Mesendoderm (in vitro differentiated cells): ENCODE data around the gene ATL1.
"Not testable (repeated sequence)": the region's sequence is repeated elsewhere in the genome, so short reads cannot be mapped to it uniquely, and the experiment has no call there.

Experiments
- DNase-seq: peaks from one replicate; pipeline ENCODE4 v3.0.0; 2013
- H2AK5ac ChIP-seq: 2 replicates; pipeline ENCODE4 v1.6.1; 2013; ENCODE audit warnings: low read length, inconsistent platforms
- H2BK120ac ChIP-seq: 2 replicates; pipeline ENCODE4 v1.6.1; 2013; ENCODE audit warnings: low read depth, mild to moderate bottlenecking, low read length, moderate library complexity, mixed read lengths
- H2BK15ac ChIP-seq: replicated peaks from 2 replicates; pipeline ENCODE4 v1.6.1; 2013; ENCODE audit warnings: low read depth, mild to moderate bottlenecking, moderate library complexity
- H2BK5ac ChIP-seq: 2 replicates; pipeline ENCODE4 v1.6.1; 2013; ENCODE audit warnings: low read length, inconsistent platforms
- H3K18ac ChIP-seq: 2 replicates; pipeline ENCODE4 v1.6.1; 2013; ENCODE audit warnings: mild to moderate bottlenecking, low read length, mixed read lengths
- H3K23ac ChIP-seq: one replicate; pipeline ENCODE4 v1.6.1; 2013; ENCODE audit warnings: low read length
- H3K27ac ChIP-seq: 2 replicates; pipeline ENCODE4 v1.5.1; 2013; ENCODE audit warnings: low read depth, mild to moderate bottlenecking, inconsistent platforms, low read length, moderate library complexity
- H3K27me3 ChIP-seq: 2 replicates; pipeline ENCODE4 v1.6.1; 2013; ENCODE audit warnings: low read length, control low read depth, mild to moderate bottlenecking, inconsistent platforms; ENCODE audit not compliant: insufficient read depth, poor library complexity
- H3K36me3 ChIP-seq: 2 replicates; pipeline ENCODE4 v1.6.1; 2013; ENCODE audit warnings: low read length, inconsistent platforms; ENCODE audit not compliant: control insufficient read depth, insufficient read depth
- H3K4ac ChIP-seq: one replicate; pipeline ENCODE4 v1.6.1; 2013; ENCODE audit warnings: low read depth, mild to moderate bottlenecking, low read length, moderate library complexity
- H3K4me1 ChIP-seq: 2 replicates; pipeline ENCODE4 v1.6.1; 2013; ENCODE audit warnings: low read depth, low read length, inconsistent platforms; ENCODE audit not compliant: control insufficient read depth
- H3K4me2 ChIP-seq: 2 replicates; pipeline ENCODE4 v1.6.1; 2013; ENCODE audit warnings: low read length
- H3K4me3 ChIP-seq: 2 replicates; pipeline ENCODE4 v1.5.1; 2013; ENCODE audit warnings: mild to moderate bottlenecking, low read length
- H3K56ac ChIP-seq: one replicate; pipeline ENCODE4 v1.6.1; 2013; ENCODE audit warnings: low read length
- H3K79me1 ChIP-seq: 2 replicates; pipeline ENCODE4 v1.6.1; 2013; ENCODE audit warnings: low read length, inconsistent platforms
- H3K79me2 ChIP-seq: 2 replicates; pipeline ENCODE4 v1.6.1; 2013; ENCODE audit warnings: mild to moderate bottlenecking, low read length; ENCODE audit not compliant: control insufficient read depth, insufficient read depth
- H3K9ac ChIP-seq: 2 replicates; pipeline ENCODE4 v1.6.1; 2013; ENCODE audit warnings: low read length, inconsistent platforms
- H4K5ac ChIP-seq: one replicate; pipeline ENCODE4 v1.6.1; 2013; ENCODE audit warnings: low read length
- H4K8ac ChIP-seq: one replicate; pipeline ENCODE4 v1.6.1; 2013; ENCODE audit warnings: low read depth, mild to moderate bottlenecking, control low read depth, low read length, moderate library complexity
- WGBS: extraction: QIAGEN DNeasy Blood & Tissue Kit; methylation state at CpG from one replicate; pipeline ENCODE4 v1.1.7; 2013; ENCODE audit warnings: low lambda C conversion rate, missing lambda C conversion rate; ENCODE audit not compliant: insufficient coverage; ENCODE audit errors: extremely low coverage; 5-methylcytosine and 5-hydroxymethylcytosine counted together

Gene ATL1

DNA sequence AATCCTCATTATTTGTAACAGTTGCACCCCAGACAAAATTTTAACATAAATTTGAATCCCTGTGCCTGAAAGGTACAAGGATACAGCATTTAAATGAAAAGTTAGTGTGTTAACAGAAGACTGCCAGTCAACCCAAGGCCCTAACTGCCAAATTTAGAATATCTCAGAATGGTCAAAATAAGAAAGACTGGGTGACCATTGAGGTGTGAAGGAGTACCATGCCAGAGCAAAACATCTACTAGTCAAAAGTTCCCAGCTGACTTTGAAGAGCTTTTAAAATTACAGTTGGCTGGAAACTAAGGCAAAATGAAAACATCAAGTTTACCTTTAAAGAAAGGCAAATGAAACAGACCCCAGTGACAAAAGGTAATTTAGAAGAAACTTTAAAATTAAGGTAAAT lies 89.7 kb downstream of the ATL1 start:
- Histone ChIP-seq H3K9ac (no peak overlapping the region), H2BK15ac (no peak overlapping the region)
- DNase-seq: no peak

GRCh38 chr14:50656776-50657175 lies 96.8 kb downstream of the ATL1 start:
- Histone ChIP-seq H4K5ac (no peak overlapping the region), H3K36me3 (no peaks in the 10 kb centered on the region), H3K4me2 (no peak overlapping the region), H3K4me1 (no peaks in the 10 kb centered on the region), H3K9ac (no peak overlapping the region), H3K4me3 (no peak overlapping the region), H2BK15ac (no peak overlapping the region), H2BK120ac (no peak overlapping the region), H3K4ac (no peak overlapping the region), H4K8ac (no peak overlapping the region), H3K27me3 (no peaks in the 10 kb centered on the region), H2AK5ac (no peak overlapping the region), H3K79me1 (peaks cover 4% of the 10 kb centered on the region), H3K18ac (no peak overlapping the region), H3K56ac (no peak overlapping the region), H3K79me2 (peaks cover 19% of the 10 kb centered on the region), H3K23ac (no peak overlapping the region), H3K27ac (no peak overlapping the region), H2BK5ac (no peak overlapping the region)
- DNase-seq: no peak
- no CpG with 5 or more reads among the region's 6 CpGs for WGBS

More for the DNA sequence above, 89.7 kb downstream of the ATL1 start:
- H4K8ac ChIP-seq: no peak overlapping the region
- H3K36me3 ChIP-seq: no peaks in the 10 kb centered on the region
- H2BK5ac ChIP-seq: no peak overlapping the region
- peaks cover 9% of the 10 kb centered on the region for H3K79me1 ChIP-seq
- H3K4ac ChIP-seq: no peak overlapping the region
- H3K4me2 ChIP-seq: no peak overlapping the region
- H4K5ac ChIP-seq: no peak overlapping the region
- H3K18ac ChIP-seq: no peak overlapping the region
- no peak overlapping the region for H2AK5ac ChIP-seq
- H3K4me1 ChIP-seq: no peaks in the 10 kb centered on the region
- no peak overlapping the region for H2BK120ac ChIP-seq
- H3K27me3 ChIP-seq: no peaks in the 10 kb centered on the region
- H3K56ac ChIP-seq: no peak overlapping the region
- H3K23ac ChIP-seq: no peak overlapping the region
- no peak overlapping the region for H3K4me3 ChIP-seq
- peaks cover 16% of the 10 kb centered on the region for H3K79me2 ChIP-seq
- no peak overlapping the region for H3K27ac ChIP-seq

DNA sequence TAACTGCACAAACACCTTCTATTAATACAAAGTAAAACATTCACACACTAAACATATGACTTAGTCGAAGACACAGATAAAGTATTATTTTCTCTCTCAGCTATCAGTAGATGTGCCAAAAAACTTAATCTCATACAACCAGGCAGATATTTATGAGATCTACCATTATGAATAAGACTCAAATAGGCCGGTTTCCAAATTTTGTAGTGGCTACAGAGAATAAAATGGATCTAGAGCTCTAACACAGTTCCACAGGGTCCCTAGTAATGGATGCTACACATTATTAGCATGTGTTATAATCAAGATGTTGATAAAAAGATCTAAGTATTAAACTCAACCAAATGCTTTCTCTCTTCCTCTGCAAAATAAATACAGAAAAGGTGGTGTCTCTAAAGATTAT lies 97.8 kb downstream of the ATL1 start:
- Histone ChIP-seq H3K79me1 (peaks cover 4% of the 10 kb centered on the region), H3K4ac (no peak overlapping the region), H3K27me3 (no peaks in the 10 kb centered on the region), H3K9ac (no peak overlapping the region), H3K18ac (no peak overlapping the region), H4K8ac (no peak overlapping the region), H3K4me2 (no peak overlapping the region), H2BK120ac (no peak overlapping the region), H3K4me3 (no peak overlapping the region), H3K36me3 (no peaks in the 10 kb centered on the region), H3K56ac (no peak overlapping the region), H2BK15ac (no peak overlapping the region), H3K27ac (no peak overlapping the region), H3K79me2 (peaks cover 18% of the 10 kb centered on the region), H4K5ac (no peak overlapping the region), H3K4me1 (no peaks in the 10 kb centered on the region), H3K23ac (no peak overlapping the region), H2AK5ac (no peak overlapping the region), H2BK5ac (no peak overlapping the region)
- no peak for DNase-seq
- WGBS: no CpG with 5 or more reads among the region's 2 CpGs

GRCh38 chr14:50658203-50658602 lies 98.3 kb downstream of the ATL1 start:
- Histone ChIP-seq H3K4me3 (no peak overlapping the region), H3K27ac (no peak overlapping the region), H2BK120ac (no peak overlapping the region), H3K56ac (no peak overlapping the region), H3K23ac (no peak overlapping the region), H3K4me2 (no peak overlapping the region), H3K79me1 (peaks cover 4% of the 10 kb centered on the region), H3K27me3 (no peaks in the 10 kb centered on the region), H2BK15ac (no peak overlapping the region), H3K4ac (no peak overlapping the region), H2BK5ac (no peak overlapping the region), H2AK5ac (no peak overlapping the region), H3K4me1 (no peaks in the 10 kb centered on the region), H3K79me2 (peaks cover 19% of the 10 kb centered on the region), H3K36me3 (no peaks in the 10 kb centered on the region), H4K5ac (no peak overlapping the region), H3K18ac (no peak overlapping the region), H3K9ac (no peak overlapping the region), H4K8ac (no peak overlapping the region)
- peak; percentile 66 for DNase-seq
- no CpG with 5 or more reads among the region's 6 CpGs for WGBS

GRCh38 chr14:50659327-50659974 lies 99.5 kb downstream of the ATL1 start:
- peaks cover 2% of the 10 kb centered on the region for H3K79me1 ChIP-seq
- no peaks in the 10 kb centered on the region for H3K36me3 ChIP-seq
- no peaks in the 10 kb centered on the region for H3K4me1 ChIP-seq
- no peaks in the 10 kb centered on the region for H3K27me3 ChIP-seq
- no peak overlapping the region for H3K23ac ChIP-seq
- no peak overlapping the region for H3K9ac ChIP-seq
- no peak overlapping the region for H3K4me2 ChIP-seq
- H3K18ac ChIP-seq: peak overlapping the region; percentile 39
- no CpG with 5 or more reads among the region's 6 CpGs for WGBS
- peak; percentile 20 for DNase-seq
- H3K27ac ChIP-seq: no peak overlapping the region
- H2BK15ac ChIP-seq: no peak overlapping the region
- H3K4me3 ChIP-seq: no peak overlapping the region
- no peak overlapping the region for H4K5ac ChIP-seq
- no peak overlapping the region for H2BK5ac ChIP-seq
- no peak overlapping the region for H4K8ac ChIP-seq
- no peak overlapping the region for H2AK5ac ChIP-seq
- no peak overlapping the region for H3K4ac ChIP-seq
- peaks cover 14% of the 10 kb centered on the region for H3K79me2 ChIP-seq
- H2BK120ac ChIP-seq: no peak overlapping the region
- no peak overlapping the region for H3K56ac ChIP-seq

DNA sequence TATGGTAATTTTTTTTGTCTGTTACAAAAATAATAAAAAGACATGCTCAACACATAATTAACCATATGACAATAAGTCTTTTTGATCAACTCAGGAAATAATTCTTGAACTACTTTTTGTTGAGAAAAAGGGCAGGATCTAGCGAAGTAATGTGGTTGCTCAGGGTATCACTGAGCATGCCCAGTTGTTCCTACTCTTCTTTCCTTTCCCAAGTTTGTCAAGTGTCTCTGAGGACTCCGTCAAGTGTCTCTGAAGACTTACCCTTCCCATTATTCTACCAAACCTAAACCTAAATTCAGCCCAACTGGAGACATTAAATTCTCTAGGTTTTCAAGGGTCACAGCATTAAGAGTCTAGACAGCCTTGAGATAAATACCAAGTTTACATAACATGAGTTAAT lies 104.6 kb downstream of the ATL1 start:
- not testable (repeated sequence) for H2AK5ac ChIP-seq, H3K18ac ChIP-seq, H2BK5ac ChIP-seq, H4K8ac ChIP-seq, H3K23ac ChIP-seq, H3K4me2 ChIP-seq, H3K4me1 ChIP-seq, H3K27ac ChIP-seq, H3K56ac ChIP-seq, H4K5ac ChIP-seq, H3K9ac ChIP-seq, H3K36me3 ChIP-seq, DNase-seq, H3K4ac ChIP-seq, H3K27me3 ChIP-seq, H2BK15ac ChIP-seq, H3K79me1 ChIP-seq, H2BK120ac ChIP-seq, H3K4me3 ChIP-seq
- H3K79me2 ChIP-seq: peaks cover 23% of the 10 kb centered on the region
- no CpG with 5 or more reads among the region's 2 CpGs for WGBS
